Measurements from ENCODE around the gene SLC43A1. TPM values are rescaled to one million over a fixed set of nuclear protein-coding genes. Genes with fewer than 3 reads are reported as not detected.
"Not testable (repeated sequence)": the region's sequence is repeated elsewhere in the genome, so short reads cannot be mapped to it uniquely, and the experiment has no call there.

SLC43A1 gene
- total and polyA plus RNA-seq, 2 donors = 2.3 to 5.1 TPM

- H3K4me1 ChIP-seq (ENCODE audit: control insufficient read depth in 2 of 2, insufficient read depth in 2 of 2, low read length in 2 of 2) = peaks cover 7 to 12% of the 10 kb centered on the region in 2 donors
- not testable (repeated sequence) for H3K9me3 ChIP-seq (ENCODE audit: control insufficient read depth in 2 of 2, insufficient read depth in 1 of 2, low read length in 1 of 2); H3K27me3 ChIP-seq (ENCODE audit: control insufficient read depth in 2 of 2, insufficient read depth in 1 of 2, low read length in 1 of 2); DNase-seq (ENCODE audit: low read depth in 6 of 9, low spot score in 9 of 9); H3K4me3 ChIP-seq (ENCODE audit: low read length in 2 of 2); H3K27ac ChIP-seq (ENCODE audit: low read depth in 1 of 2, low read length in 1 of 2); H3K36me3 ChIP-seq (ENCODE audit: control insufficient read depth in 2 of 2, insufficient read depth in 2 of 2, low read length in 1 of 2)
- WGBS = 98% methylated on average over 7 of the region's 7 CpGs
Measured at GRCh38 chr11:57534449-57534848, 18.9 kb upstream of the SLC43A1 start.

- Histone ChIP-seq H3K4me3 (ENCODE audit: low read length in 2 of 2) (peak within 1 kb of the TSS; percentile 74 to 75), H3K36me3 (ENCODE audit: control insufficient read depth in 2 of 2, insufficient read depth in 2 of 2, low read length in 1 of 2) (peaks cover 4 to 11% of the 10 kb centered on the region in 2 donors), H3K27ac (ENCODE audit: low read depth in 1 of 2, low read length in 1 of 2) (peak within 1 kb of the TSS; percentile 88 to 89), H3K27me3 (ENCODE audit: control insufficient read depth in 2 of 2, insufficient read depth in 1 of 2, low read length in 1 of 2) (no peaks in the 10 kb centered on the region), H3K4me1 (ENCODE audit: control insufficient read depth in 2 of 2, insufficient read depth in 2 of 2, low read length in 2 of 2) (peaks cover 12 to 17% of the 10 kb centered on the region in 2 donors), H3K9me3 (ENCODE audit: control insufficient read depth in 2 of 2, insufficient read depth in 1 of 2, low read length in 1 of 2) (no peaks in the 10 kb centered on the region)
- under 1% methylated on average over 49 of the region's 49 CpGs for WGBS
- peak; percentile 87 to 99 (median 96) for DNase-seq (ENCODE audit: low read depth in 6 of 9, low spot score in 9 of 9)
Measured at GRCh38 chr11:57530596-57531507, 15.3 kb upstream of the SLC43A1 start, which contains the start of gene TIMM10. TSS of gene TIMM10 (minus strand) at chr11:57530754. CDS start at chr11:57530189, 565 bp downstream.

- Histone ChIP-seq H3K27ac (ENCODE audit: low read depth in 1 of 2, low read length in 1 of 2) (peak overlapping the region; percentile 50 to 85), H3K4me3 (ENCODE audit: low read length in 2 of 2) (peak overlapping the region; percentile 74 to 75), H3K27me3 (ENCODE audit: control insufficient read depth in 2 of 2, insufficient read depth in 1 of 2, low read length in 1 of 2) (no peaks in the 10 kb centered on the region), H3K9me3 (ENCODE audit: control insufficient read depth in 2 of 2, insufficient read depth in 1 of 2, low read length in 1 of 2) (no peaks in the 10 kb centered on the region), H3K4me1 (ENCODE audit: control insufficient read depth in 2 of 2, insufficient read depth in 2 of 2, low read length in 2 of 2) (peaks cover 12 to 17% of the 10 kb centered on the region in 2 donors), H3K36me3 (ENCODE audit: control insufficient read depth in 2 of 2, insufficient read depth in 2 of 2, low read length in 1 of 2) (peaks cover 4 to 11% of the 10 kb centered on the region in 2 donors)
- WGBS = 3% methylated on average over 17 of the region's 17 CpGs
- no peak for DNase-seq (ENCODE audit: low read depth in 6 of 9, low spot score in 9 of 9)
Measured at GRCh38 chr11:57530215-57530595, 14.7 kb upstream of the SLC43A1 start.

- Histone ChIP-seq H3K4me3 (ENCODE audit: low read length in 2 of 2) (no peak overlapping the region), H3K27me3 (ENCODE audit: control insufficient read depth in 2 of 2, insufficient read depth in 1 of 2, low read length in 1 of 2) (no peaks in the 10 kb centered on the region), H3K36me3 (ENCODE audit: control insufficient read depth in 2 of 2, insufficient read depth in 2 of 2, low read length in 1 of 2) (peaks cover 4 to 11% of the 10 kb centered on the region in 2 donors), H3K9me3 (ENCODE audit: control insufficient read depth in 2 of 2, insufficient read depth in 1 of 2, low read length in 1 of 2) (no peaks in the 10 kb centered on the region), H3K27ac (ENCODE audit: low read depth in 1 of 2, low read length in 1 of 2) (no peak overlapping the region), H3K4me1 (ENCODE audit: control insufficient read depth in 2 of 2, insufficient read depth in 2 of 2, low read length in 2 of 2) (peaks cover 12 to 17% of the 10 kb centered on the region in 2 donors)
- DNase-seq (ENCODE audit: low read depth in 6 of 9, low spot score in 9 of 9) = no peak
Measured at GRCh38 chr11:57529012-57529411, 13.5 kb upstream of the SLC43A1 start.

GRCh38 chr11:57527056-57527631 is 11.6 kb upstream of the SLC43A1 start:
- no peaks in the 10 kb centered on the region for H3K27me3 ChIP-seq (ENCODE audit: control insufficient read depth in 2 of 2, insufficient read depth in 1 of 2, low read length in 1 of 2)
- peaks cover 4 to 11% of the 10 kb centered on the region in 2 donors for H3K36me3 ChIP-seq (ENCODE audit: control insufficient read depth in 2 of 2, insufficient read depth in 2 of 2, low read length in 1 of 2)
- WGBS = 31% methylated on average over 7 of the region's 7 CpGs
- peak in 8 of 9 donors; percentile 58 to 83 (median 64) for DNase-seq (ENCODE audit: low read depth in 6 of 9, low spot score in 9 of 9)
- peaks cover 12 to 17% of the 10 kb centered on the region in 2 donors for H3K4me1 ChIP-seq (ENCODE audit: control insufficient read depth in 2 of 2, insufficient read depth in 2 of 2, low read length in 2 of 2)
- H3K4me3 ChIP-seq (ENCODE audit: low read length in 2 of 2) = no peak overlapping the region
- H3K9me3 ChIP-seq (ENCODE audit: control insufficient read depth in 2 of 2, insufficient read depth in 1 of 2, low read length in 1 of 2) = no peaks in the 10 kb centered on the region
- peak overlapping the region in 1 of 2 donors; percentile 64 for H3K27ac ChIP-seq (ENCODE audit: low read depth in 1 of 2, low read length in 1 of 2)

GRCh38 chr11:57523419-57523818 is 7.9 kb upstream of the SLC43A1 start:
- Histone ChIP-seq H3K27ac (ENCODE audit: low read depth in 1 of 2, low read length in 1 of 2) (no peak overlapping the region), H3K9me3 (ENCODE audit: control insufficient read depth in 2 of 2, insufficient read depth in 1 of 2, low read length in 1 of 2) (no peaks in the 10 kb centered on the region), H3K4me1 (ENCODE audit: control insufficient read depth in 2 of 2, insufficient read depth in 2 of 2, low read length in 2 of 2) (peaks cover 5% of the 10 kb centered on the region in 2 donors), H3K27me3 (ENCODE audit: control insufficient read depth in 2 of 2, insufficient read depth in 1 of 2, low read length in 1 of 2) (no peaks in the 10 kb centered on the region), H3K36me3 (ENCODE audit: control insufficient read depth in 2 of 2, insufficient read depth in 2 of 2, low read length in 1 of 2) (peaks cover 0 to 5% of the 10 kb centered on the region in 2 donors), H3K4me3 (ENCODE audit: low read length in 2 of 2) (no peak overlapping the region)
- no peak for DNase-seq (ENCODE audit: low read depth in 6 of 9, low spot score in 9 of 9)
- WGBS = 97% methylated on average over 4 of the region's 4 CpGs

GRCh38 chr11:57521116-57521515 is 5.6 kb upstream of the SLC43A1 start:
- DNase-seq (ENCODE audit: low read depth in 6 of 9, low spot score in 9 of 9) = no peak
- Histone ChIP-seq H3K4me3 (ENCODE audit: low read length in 2 of 2) (no peak overlapping the region), H3K36me3 (ENCODE audit: control insufficient read depth in 2 of 2, insufficient read depth in 2 of 2, low read length in 1 of 2) (no peaks in the 10 kb centered on the region), H3K4me1 (ENCODE audit: control insufficient read depth in 2 of 2, insufficient read depth in 2 of 2, low read length in 2 of 2) (peaks cover 0 to under 1% of the 10 kb centered on the region in 2 donors), H3K27ac (ENCODE audit: low read depth in 1 of 2, low read length in 1 of 2) (no peak overlapping the region), H3K27me3 (ENCODE audit: control insufficient read depth in 2 of 2, insufficient read depth in 1 of 2, low read length in 1 of 2) (peaks cover 2 to 16% of the 10 kb centered on the region in 2 donors), H3K9me3 (ENCODE audit: control insufficient read depth in 2 of 2, insufficient read depth in 1 of 2, low read length in 1 of 2) (no peaks in the 10 kb centered on the region)
- WGBS = 97% methylated on average over 2 of the region's 2 CpGs

- no peak overlapping the region for H3K27ac ChIP-seq (ENCODE audit: low read depth in 1 of 2, low read length in 1 of 2)
- H3K4me3 ChIP-seq (ENCODE audit: low read length in 2 of 2) = peak overlapping the region; percentile 49 to 62
- H3K4me1 ChIP-seq (ENCODE audit: control insufficient read depth in 2 of 2, insufficient read depth in 2 of 2, low read length in 2 of 2) = peaks cover 2 to 21% of the 10 kb centered on the region in 2 donors
- H3K9me3 ChIP-seq (ENCODE audit: control insufficient read depth in 2 of 2, insufficient read depth in 1 of 2, low read length in 1 of 2) = no peaks in the 10 kb centered on the region
- DNase-seq (ENCODE audit: low read depth in 6 of 9, low spot score in 9 of 9) = no peak
- WGBS = 19% methylated on average over 5 of the region's 5 CpGs
- H3K36me3 ChIP-seq (ENCODE audit: control insufficient read depth in 2 of 2, insufficient read depth in 2 of 2, low read length in 1 of 2) = no peaks in the 10 kb centered on the region
- H3K27me3 ChIP-seq (ENCODE audit: control insufficient read depth in 2 of 2, insufficient read depth in 1 of 2, low read length in 1 of 2) = peaks cover 13 to 49% of the 10 kb centered on the region in 2 donors
Measured at GRCh38 chr11:57516061-57516443, 550 bp upstream of the SLC43A1 start.
